ENCODE measurements around the gene IP6K3.

- TF ChIP-seq CTCF (conservative IDR thresholded peaks at IDR 0.05; ENCODE audit: low read depth, low read length) (no peak), EZH2 (IDR thresholded peaks at IDR 0.05; ENCODE audit: borderline replicate concordance, low read depth, low read length, poor library complexity, severe bottlenecking) (no peak)
Observed at GRCh38 chr6:33718713-33719112, 28.0 kb downstream of the IP6K3 start.
